Caco-2 (cell line): ENCODE measurements around the gene TBX2. TPM values are rescaled to one million over a fixed set of nuclear protein-coding genes. Genes with fewer than 3 reads are reported as not detected.

Experiments
- BruUV-seq: library from RNA; stranded (reverse); fragments of 400-500 nt; replicated peaks from 2 replicates; lab custom pipeline; 2021; lab: Mats Ljungman, UMichigan
- CTCF ChIA-PET: fragments of 300-600 bp; sonication (Branson Sonifier 250); formaldehyde crosslinking; loops from one replicate; lab custom pipeline; 2022; ENCODE audit warnings: antibody characterized with exemption; lab: Charles Lee
- POLR2A ChIA-PET: fragments of 300-600 bp; sonication (Branson Sonifier 250); formaldehyde crosslinking; loops from one replicate; lab custom pipeline; 2022; ENCODE audit warnings: antibody characterized with exemption; lab: Charles Lee
- DNase-seq, 2 experiments: peaks; one replicate each; pipeline versions ENCODE4 v3.0.0 to v3.0.0-alpha.2; 2020 to 2022
- H3K27me3 ChIP-seq: replicated peaks from 2 replicates; pipeline ENCODE4 v1.6.0; 2011; ENCODE audit warnings: low read length; ENCODE audit not compliant: control insufficient read depth, insufficient read depth
- H3K36me3 ChIP-seq: 2 replicates; pipeline ENCODE4 v1.5.1; 2011; ENCODE audit warnings: low read length; ENCODE audit not compliant: control insufficient read depth, insufficient read depth
- H3K4me1 ChIP-seq: fragments of 250-450 bp; sonication (Bioruptor Pico); 2 replicates; pipeline ENCODE4 v1.5.1; 2020; ENCODE audit warnings: mild to moderate bottlenecking
- H3K4me3 ChIP-seq: 2 replicates; pipeline ENCODE4 v1.5.1; 2011; ENCODE audit warnings: low read depth, mild to moderate bottlenecking, control low read depth, low read length
- H3K9me3 ChIP-seq: fragments of 250-450 bp; sonication (Bioruptor Pico); 2 replicates; pipeline ENCODE4 v1.5.1; 2020; ENCODE audit warnings: mild to moderate bottlenecking, moderate library complexity
- H3K27ac Mint-ChIP-seq: one replicate; pipeline ENCODE4 v1.8.0; 2022; ENCODE audit warnings: mixed read lengths; ENCODE audit not compliant: unreplicated experiment
- H3K27me3 Mint-ChIP-seq: one replicate; pipeline ENCODE4 v1.8.0; 2022; ENCODE audit warnings: mixed read lengths; ENCODE audit not compliant: insufficient read depth, unreplicated experiment
- H3K36me3 Mint-ChIP-seq: one replicate; pipeline ENCODE4 v1.8.0; 2022; ENCODE audit warnings: mild to moderate bottlenecking, mixed read lengths; ENCODE audit not compliant: insufficient read depth, unreplicated experiment
- H3K4me1 Mint-ChIP-seq: one replicate; pipeline ENCODE4 v1.8.0; 2022; ENCODE audit warnings: low read depth, mixed read lengths; ENCODE audit not compliant: unreplicated experiment
- H3K4me3 Mint-ChIP-seq: one replicate; pipeline ENCODE4 v1.8.0; 2022; ENCODE audit warnings: mild to moderate bottlenecking, moderate library complexity, mixed read lengths; ENCODE audit not compliant: unreplicated experiment
- H3K9me3 Mint-ChIP-seq: one replicate; pipeline ENCODE4 v1.8.0; 2022; ENCODE audit warnings: mixed read lengths; ENCODE audit not compliant: unreplicated experiment
- intact Hi-C: fragments of 100-400 bp; cut with micrococcal nuclease; formaldehyde crosslinking; loops from one replicate; pipeline ENCODE4 v1.10.0; 2022; ENCODE audit not compliant: unreplicated experiment
- total RNA-seq: library from RNA; stranded (reverse); gene quantifications from 2 replicates; pipeline ENCODE4 v1.2.3, GENCODE V29; 2022
- TF ChIP-seq, protein P1 (sequence below), 2 experiments: fragments of 200-600 bp in 1 of 2; IDR thresholded peaks; 1 replicate in 1 of 2; 2 replicates in 1 of 2; pipeline versions ENCODE4 v1.5.1 to v1.8.0; 2011 to 2022; ENCODE audit warnings: antibody characterized with exemption in 1 of 2, control low read depth in 1 of 2, inconsistent platforms in 1 of 2, low read depth in 1 of 2, low read length in 1 of 2, mild to moderate bottlenecking in 1 of 2, moderate library complexity in 1 of 2; ENCODE audit not compliant: insufficient read depth in 1 of 2, severe bottlenecking in 1 of 2, unreplicated experiment in 1 of 2

TBX2 gene
- total RNA-seq, 1 experiment from 2014 or later, result 8.9 TPM

DNA sequence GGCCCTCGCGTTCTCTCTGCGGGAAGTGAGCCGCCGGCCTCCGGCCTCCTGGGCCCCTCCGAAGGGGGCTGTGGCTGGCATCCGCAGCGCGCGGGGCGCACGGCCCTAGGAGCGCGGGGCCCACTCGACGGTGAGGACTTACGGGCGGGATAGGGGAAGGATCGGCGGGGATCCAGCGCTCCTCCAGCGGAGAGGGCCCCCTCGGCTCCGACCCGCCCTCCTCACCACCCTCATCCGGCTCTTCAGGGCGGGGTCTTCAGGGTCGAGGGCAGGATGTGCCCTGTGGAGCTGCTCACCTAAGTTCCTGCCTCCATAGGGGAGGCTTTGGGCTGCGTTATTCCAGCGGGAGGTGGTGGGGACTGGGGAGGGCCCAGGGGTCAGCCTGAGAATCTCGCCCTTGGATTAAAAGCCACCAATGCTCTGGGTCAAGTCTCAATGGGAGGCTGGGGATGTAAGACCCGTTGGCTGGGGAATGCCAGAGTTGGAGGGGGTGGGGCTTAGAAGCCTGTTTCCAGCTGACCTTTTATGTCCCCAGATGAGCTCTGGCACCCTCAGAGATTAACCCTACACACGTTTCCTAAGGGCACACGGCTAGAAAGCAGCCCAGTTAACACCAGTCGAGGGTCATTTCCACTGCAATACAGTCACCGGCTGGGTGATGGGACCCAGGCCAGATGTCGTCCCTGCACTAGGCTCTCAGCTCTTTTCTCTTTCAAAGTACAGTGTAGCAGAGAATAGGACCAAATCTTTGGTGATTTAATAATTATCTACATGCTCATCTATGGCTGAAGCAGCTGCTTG lies 13.4 kb downstream of the TBX2 start:
- POLR2A ChIA-PET, result interaction anchor here (0.6 kb wide), 1 partner anchor 82 kb away, joined by 4 read pairs; no protein-coding TSS in a partner anchor
- Mint-ChIP-seq H3K4me3 (peak overlapping the region; percentile 77), H3K36me3 (peaks cover 11% of the 10 kb centered on the region), H3K27ac (peak overlapping the region; percentile 63), H3K4me1 (no peaks in the 10 kb centered on the region), H3K27me3 (no peaks in the 10 kb centered on the region), H3K9me3 (no peaks in the 10 kb centered on the region)
- Histone ChIP-seq H3K27me3 (no peaks in the 10 kb centered on the region), H3K36me3 (no peaks in the 10 kb centered on the region), H3K4me1 (peaks cover 13% of the 10 kb centered on the region), H3K4me3 (peak overlapping the region; percentile 65), H3K9me3 (no peaks in the 10 kb centered on the region)
- peak in 1 of 2 experiments; percentile 45 for DNase-seq
- CTCF ChIA-PET, result interaction anchor here (0.5 to 2.9 kb wide), 18 partner anchors 13 to 1250 kb away, joined by 3 to 40 read pairs (median 3); partner anchors contain the start of gene TBX2
- TF ChIP-seq, protein P1, sequence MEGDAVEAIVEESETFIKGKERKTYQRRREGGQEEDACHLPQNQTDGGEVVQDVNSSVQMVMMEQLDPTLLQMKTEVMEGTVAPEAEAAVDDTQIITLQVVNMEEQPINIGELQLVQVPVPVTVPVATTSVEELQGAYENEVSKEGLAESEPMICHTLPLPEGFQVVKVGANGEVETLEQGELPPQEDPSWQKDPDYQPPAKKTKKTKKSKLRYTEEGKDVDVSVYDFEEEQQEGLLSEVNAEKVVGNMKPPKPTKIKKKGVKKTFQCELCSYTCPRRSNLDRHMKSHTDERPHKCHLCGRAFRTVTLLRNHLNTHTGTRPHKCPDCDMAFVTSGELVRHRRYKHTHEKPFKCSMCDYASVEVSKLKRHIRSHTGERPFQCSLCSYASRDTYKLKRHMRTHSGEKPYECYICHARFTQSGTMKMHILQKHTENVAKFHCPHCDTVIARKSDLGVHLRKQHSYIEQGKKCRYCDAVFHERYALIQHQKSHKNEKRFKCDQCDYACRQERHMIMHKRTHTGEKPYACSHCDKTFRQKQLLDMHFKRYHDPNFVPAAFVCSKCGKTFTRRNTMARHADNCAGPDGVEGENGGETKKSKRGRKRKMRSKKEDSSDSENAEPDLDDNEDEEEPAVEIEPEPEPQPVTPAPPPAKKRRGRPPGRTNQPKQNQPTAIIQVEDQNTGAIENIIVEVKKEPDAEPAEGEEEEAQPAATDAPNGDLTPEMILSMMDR (IDR thresholded peaks at IDR 0.05; ENCODE audit: insufficient read depth in 1 of 2, low read depth in 1 of 2, low read length in 1 of 2, severe bottlenecking in 1 of 2, unreplicated experiment in 1 of 2), result no peak
- TSS peak; percentile 37 for BruUV-seq
- intact Hi-C loops, result loop anchor here (1.0 to 2.0 kb wide), 5 partner anchors 138 to 424 kb away; no protein-coding TSS in a partner anchor

DNA sequence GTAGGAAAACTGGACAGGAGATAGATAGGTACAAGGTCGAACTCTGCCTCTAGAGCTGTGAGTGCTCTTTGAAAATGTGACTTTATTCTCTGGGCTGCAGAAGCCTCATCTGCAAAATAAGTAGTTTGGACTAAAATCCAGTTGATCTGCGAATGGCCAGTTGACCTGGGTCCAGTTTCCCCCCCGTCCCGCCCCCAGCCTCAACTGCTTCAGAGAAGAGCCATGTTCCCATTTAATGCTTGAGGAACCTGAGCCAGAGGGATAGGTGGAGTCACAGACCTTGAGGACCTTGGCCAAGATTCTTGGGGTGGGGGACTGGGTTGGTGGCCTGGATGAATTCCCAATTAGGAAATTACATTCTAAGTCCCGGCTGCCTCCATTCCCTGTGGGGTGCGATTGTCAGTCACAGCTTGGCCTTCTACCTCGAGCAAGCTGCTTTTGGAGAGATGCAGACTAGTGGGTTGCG lies 14.1 kb downstream of the TBX2 start:
- POLR2A ChIA-PET, result no interaction called here
- intact Hi-C loops, result loop anchor here (2.0 kb wide), 1 partner anchor 223 kb away; no protein-coding TSS in a partner anchor
- Mint-ChIP-seq H3K36me3 (peaks cover 11% of the 10 kb centered on the region), H3K27ac (no peak overlapping the region), H3K9me3 (peaks cover under 1% of the 10 kb centered on the region), H3K4me3 (peak overlapping the region; percentile 77), H3K4me1 (no peaks in the 10 kb centered on the region), H3K27me3 (no peaks in the 10 kb centered on the region)
- CTCF ChIA-PET, result interaction anchor here (0.8 to 2.9 kb wide), 7 partner anchors 13 to 170 kb away, joined by 3 to 40 read pairs (median 3); no protein-coding TSS in a partner anchor
- no peak for DNase-seq
- Histone ChIP-seq H3K4me3 (no peak overlapping the region), H3K9me3 (no peaks in the 10 kb centered on the region), H3K4me1 (peaks cover 14% of the 10 kb centered on the region), H3K27me3 (no peaks in the 10 kb centered on the region), H3K36me3 (no peaks in the 10 kb centered on the region)
- no TSS peak for BruUV-seq
- TF ChIP-seq, protein P1 (IDR thresholded peaks at IDR 0.05; ENCODE audit: insufficient read depth in 1 of 2, low read depth in 1 of 2, low read length in 1 of 2, severe bottlenecking in 1 of 2, unreplicated experiment in 1 of 2), result no peak

- POLR2A ChIA-PET, result no interaction called here
- H3K27me3 Mint-ChIP-seq, result no peaks in the 10 kb centered on the region
- no peak overlapping the region for H3K27ac Mint-ChIP-seq
- peaks cover 7% of the 10 kb centered on the region for H3K9me3 Mint-ChIP-seq
- peaks cover 6% of the 10 kb centered on the region for H3K4me1 Mint-ChIP-seq
- BruUV-seq, result no TSS peak
- Histone ChIP-seq H3K4me3 (no peak overlapping the region), H3K9me3 (no peaks in the 10 kb centered on the region), H3K36me3 (no peaks in the 10 kb centered on the region), H3K4me1 (peaks cover 14% of the 10 kb centered on the region), H3K27me3 (no peaks in the 10 kb centered on the region)
- peaks cover 11% of the 10 kb centered on the region for H3K36me3 Mint-ChIP-seq
- CTCF ChIA-PET, result interaction anchor here (1.5 to 2.9 kb wide), 3 partner anchors 12 to 169 kb away, joined by 5 to 40 read pairs (median 32); no protein-coding TSS in a partner anchor
- no peak overlapping the region for H3K4me3 Mint-ChIP-seq
- TF ChIP-seq, protein P1 (IDR thresholded peaks at IDR 0.05; ENCODE audit: insufficient read depth in 1 of 2, low read depth in 1 of 2, low read length in 1 of 2, severe bottlenecking in 1 of 2, unreplicated experiment in 1 of 2), result no peak
- intact Hi-C loops, result no loop called here
- DNase-seq, result no peak
These were observed 14.7 kb downstream of the TBX2 start for GRCh38 chr17:61414141-61414935.
